H9 (cell line): ENCODE measurements around the gene TTBK1. TPM values are rescaled to one million over a fixed set of nuclear protein-coding genes. Genes with fewer than 3 reads are reported as not detected.

Experiments used
- DNase-seq: peaks from one replicate; pipeline ENCODE4 v3.0.0-alpha.2; 2017
- H2AFZ ChIP-seq: one replicate; pipeline ENCODE4 v1.6.1; 2013; ENCODE audit warnings: mild to moderate bottlenecking, low read length, control low read depth, moderate library complexity
- H2AK5ac ChIP-seq: 2 replicates; pipeline ENCODE4 v1.6.1; 2013; ENCODE audit warnings: low read length, control low read depth, mixed read lengths; ENCODE audit not compliant: insufficient read length
- H2BK120ac ChIP-seq: one replicate; pipeline ENCODE4 v1.6.1; 2013; ENCODE audit warnings: low read depth, mild to moderate bottlenecking, low read length, control low read depth, inconsistent platforms; ENCODE audit not compliant: poor library complexity, severe bottlenecking
- H2BK12ac ChIP-seq: 2 replicates; pipeline ENCODE4 v1.6.1; 2013; ENCODE audit warnings: low read length, control low read depth, mixed read lengths, low read depth; ENCODE audit not compliant: insufficient read length
- H2BK15ac ChIP-seq: 2 replicates; pipeline ENCODE4 v1.6.1; 2013; ENCODE audit warnings: low read depth, low read length, control low read depth
- H2BK20ac ChIP-seq: one replicate; pipeline ENCODE4 v1.6.1; 2013; ENCODE audit warnings: low read depth, mild to moderate bottlenecking, low read length, control low read depth, inconsistent platforms; ENCODE audit not compliant: poor library complexity, severe bottlenecking
- H2BK5ac ChIP-seq: 2 replicates; pipeline ENCODE4 v1.6.1; 2013; ENCODE audit warnings: low read length, control low read depth, mixed read lengths; ENCODE audit not compliant: insufficient read length
- H3K14ac ChIP-seq: 2 replicates; pipeline ENCODE4 v1.6.1; 2013; ENCODE audit warnings: low read length, control low read depth; ENCODE audit not compliant: insufficient read depth
- H3K18ac ChIP-seq: 2 replicates; pipeline ENCODE4 v1.6.1; 2013; ENCODE audit warnings: low read depth, mild to moderate bottlenecking, mixed read lengths, low read length, control low read depth; ENCODE audit not compliant: insufficient read length
- H3K23ac ChIP-seq: 2 replicates; pipeline ENCODE4 v1.6.1; 2013; ENCODE audit warnings: low read length, control low read depth, mixed read lengths, low read depth; ENCODE audit not compliant: insufficient read length
- H3K23me2 ChIP-seq: 2 replicates; pipeline ENCODE4 v1.6.1; 2013; ENCODE audit warnings: low read depth, mild to moderate bottlenecking, mixed read lengths, low read length, control low read depth; ENCODE audit not compliant: insufficient read length, poor library complexity, severe bottlenecking
- H3K27ac ChIP-seq: 2 replicates; pipeline ENCODE4 v1.5.1; 2013; ENCODE audit warnings: low read length, control low read depth, mixed read lengths, low read depth; ENCODE audit not compliant: insufficient read length
- H3K27me3 ChIP-seq: 2 replicates; pipeline ENCODE4 v1.6.1; 2013; ENCODE audit warnings: low read length, control low read depth, inconsistent platforms; ENCODE audit not compliant: insufficient read depth
- H3K4ac ChIP-seq: 2 replicates; pipeline ENCODE4 v1.6.1; 2013; ENCODE audit warnings: low read depth, mild to moderate bottlenecking, control low read depth, inconsistent platforms, low read length, moderate library complexity
- H3K4me1 ChIP-seq: 2 replicates; pipeline ENCODE4 v1.6.1; 2013; ENCODE audit warnings: low read length, control low read depth, inconsistent platforms; ENCODE audit not compliant: insufficient read depth
- H3K4me2 ChIP-seq: 2 replicates; pipeline ENCODE4 v1.6.1; 2013; ENCODE audit warnings: low read length, control low read depth, mixed read lengths; ENCODE audit not compliant: insufficient read length, insufficient read depth
- H3K56ac ChIP-seq: 2 replicates; pipeline ENCODE4 v1.6.1; 2013; ENCODE audit warnings: low read depth, mild to moderate bottlenecking, mixed read lengths, low read length, control low read depth; ENCODE audit not compliant: insufficient read length
- H3K79me1 ChIP-seq: 2 replicates; pipeline ENCODE4 v1.6.1; 2013; ENCODE audit warnings: low read depth, mild to moderate bottlenecking, moderate library complexity, low read length, control low read depth, inconsistent platforms; ENCODE audit not compliant: insufficient read depth, poor library complexity, severe bottlenecking
- H3K79me2 ChIP-seq: 2 replicates; pipeline ENCODE4 v1.6.1; 2013; ENCODE audit warnings: low read length, control low read depth, inconsistent platforms; ENCODE audit not compliant: insufficient read depth
- H3K9ac ChIP-seq: 2 replicates; pipeline ENCODE4 v1.6.1; 2013; ENCODE audit warnings: low read length, control low read depth, mixed read lengths; ENCODE audit not compliant: insufficient read length; ENCODE audit errors: extremely low read depth
- H3K9me3 ChIP-seq: one replicate; pipeline ENCODE4 v1.6.1; 2013; ENCODE audit warnings: low read depth, low read length, inconsistent platforms; ENCODE audit not compliant: control insufficient read depth
- H3T11ph ChIP-seq: one replicate; pipeline ENCODE4 v1.6.1; 2013; ENCODE audit warnings: mild to moderate bottlenecking, low read length, control low read depth, inconsistent platforms
- H4K20me1 ChIP-seq: one replicate; pipeline ENCODE4 v1.6.1; 2013; ENCODE audit not compliant: control insufficient read depth, insufficient read length, insufficient read depth
- H4K5ac ChIP-seq: 2 replicates; pipeline ENCODE4 v1.6.1; 2013; ENCODE audit warnings: low read depth, mild to moderate bottlenecking, mixed read lengths, low read length, control low read depth; ENCODE audit not compliant: insufficient read length
- H4K8ac ChIP-seq: replicated peaks from 2 replicates; pipeline ENCODE4 v1.6.1; 2013; ENCODE audit warnings: low read length, control low read depth, mixed read lengths, low read depth; ENCODE audit not compliant: insufficient read length
- H4K91ac ChIP-seq: 2 replicates; pipeline ENCODE4 v1.6.1; 2013; ENCODE audit warnings: low read depth, mild to moderate bottlenecking, moderate library complexity, mixed read lengths, low read length, control low read depth; ENCODE audit not compliant: insufficient read length
- H3K27ac Mint-ChIP-seq, 3 experiments: 2 replicates in 2 of 3; 3 replicates in 1 of 3; pipeline ENCODE4 v1.8.0; 2020 to 2021; ENCODE audit warnings: mixed read lengths in 3 of 3, mild to moderate bottlenecking in 1 of 3, moderate library complexity in 1 of 3
- H3K27me3 Mint-ChIP-seq: 2 replicates; pipeline ENCODE4 v1.8.0; 2021; ENCODE audit warnings: low read depth, mild to moderate bottlenecking, moderate library complexity, mixed read lengths
- H3K36me3 Mint-ChIP-seq, 3 experiments: 2 replicates in 2 of 3; 3 replicates in 1 of 3; pipeline ENCODE4 v1.8.0; 2020 to 2021; ENCODE audit warnings: low read depth in 3 of 3, mixed read lengths in 3 of 3; ENCODE audit not compliant: insufficient read depth in 1 of 3
- H3K4me1 Mint-ChIP-seq, 2 experiments: 2 replicates each; pipeline ENCODE4 v1.8.0; 2020; ENCODE audit warnings: mixed read lengths in 2 of 2
- H3K4me3 Mint-ChIP-seq, 2 experiments: 2 replicates in 1 of 2; 3 replicates in 1 of 2; pipeline ENCODE4 v1.8.0; 2020 to 2021; ENCODE audit warnings: mild to moderate bottlenecking in 2 of 2, mixed read lengths in 2 of 2, moderate library complexity in 1 of 2
- H3K9me3 Mint-ChIP-seq, 2 experiments: 2 replicates in 1 of 2; 3 replicates in 1 of 2; pipeline ENCODE4 v1.8.0; 2020; ENCODE audit warnings: mild to moderate bottlenecking in 2 of 2, mixed read lengths in 2 of 2, moderate library complexity in 1 of 2
- WGBS: extraction: QIAGEN DNeasy Blood & Tissue Kit; methylation state at CpG from one replicate; pipeline ENCODE4 v1.1.7; 2013; ENCODE audit warnings: missing lambda C conversion rate, low lambda C conversion rate, mixed read lengths; ENCODE audit not compliant: insufficient read length; ENCODE audit errors: extremely low coverage; 5-methylcytosine and 5-hydroxymethylcytosine counted together
- total RNA-seq: library from RNA; stranded (reverse); gene quantifications from 2 replicates; pipeline ENCODE4 v1.2.1, GENCODE V29; 2021
- TF ChIP-seq, protein P1 (sequence below): fragments of 200-600 bp; sonication (generic); conservative IDR thresholded peaks from 3 replicates; pipeline ENCODE4 v1.8.0; 2021; ENCODE audit warnings: antibody characterized with exemption, mild to moderate bottlenecking

The TTBK1 gene
- total RNA-seq, 1 experiment from 2014 or later, result 1.6 TPM

DNA sequence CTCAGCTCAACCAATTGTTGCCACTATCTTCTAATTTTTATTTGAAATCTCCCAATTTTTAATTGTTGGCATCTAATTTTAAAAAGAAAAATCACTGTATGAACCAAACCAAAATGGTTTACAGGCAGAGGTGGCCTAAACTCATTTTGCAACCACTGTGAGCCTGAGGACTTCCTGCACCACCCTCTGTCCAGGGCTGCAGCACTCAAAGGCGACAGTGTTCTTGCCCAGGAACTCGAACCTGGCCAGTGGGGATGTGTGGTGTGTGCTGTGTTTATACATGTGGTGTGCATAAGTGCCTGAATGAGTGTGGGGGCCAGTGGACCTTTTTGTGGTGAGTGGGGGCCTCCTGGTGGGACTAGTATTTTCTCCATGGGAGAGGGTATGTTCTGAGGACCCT lies 30.4 kb downstream of the TTBK1 start:
- Mint-ChIP-seq H3K4me1 (peaks cover 41 to 56% of the 10 kb centered on the region in 2 experiments), H3K4me3 (peak overlapping the region in 1 of 2 experiments; percentile 90; a peak in 1 of 5 replicates), H3K9me3 (no peaks in the 10 kb centered on the region; a peak in 1 of 5 replicates), H3K36me3 (no peaks in the 10 kb centered on the region; a peak in 1 of 7 replicates), H3K27me3 (peaks cover 84% of the 10 kb centered on the region), H3K27ac (no peak overlapping the region)
- Histone ChIP-seq H3K79me2 (no peaks in the 10 kb centered on the region), H2BK12ac (no peak overlapping the region), H4K91ac (no peak overlapping the region), H3K18ac (no peak overlapping the region), H3K4ac (no peak overlapping the region), H4K20me1 (no peaks in the 10 kb centered on the region), H3T11ph (no peak overlapping the region), H3K14ac (no peak overlapping the region), H3K79me1 (no peaks in the 10 kb centered on the region), H3K56ac (no peak overlapping the region), H3K23me2 (peaks cover 12% of the 10 kb centered on the region), H2BK120ac (no peak overlapping the region), H4K5ac (no peak overlapping the region), H2AK5ac (no peak overlapping the region), H2BK5ac (no peak overlapping the region), H3K27me3 (peaks cover 16% of the 10 kb centered on the region), H4K8ac (no peak overlapping the region), H2AFZ (no peak overlapping the region), H3K4me2 (no peak overlapping the region), H2BK15ac (no peak overlapping the region), H3K23ac (no peak overlapping the region), H3K4me1 (peaks cover 2% of the 10 kb centered on the region; the same call in 1 of the 2 replicates), H2BK20ac (no peak overlapping the region), H3K27ac (no peak overlapping the region), H3K9me3 (no peaks in the 10 kb centered on the region), H3K9ac (no peak overlapping the region)
- TF ChIP-seq, protein P1, sequence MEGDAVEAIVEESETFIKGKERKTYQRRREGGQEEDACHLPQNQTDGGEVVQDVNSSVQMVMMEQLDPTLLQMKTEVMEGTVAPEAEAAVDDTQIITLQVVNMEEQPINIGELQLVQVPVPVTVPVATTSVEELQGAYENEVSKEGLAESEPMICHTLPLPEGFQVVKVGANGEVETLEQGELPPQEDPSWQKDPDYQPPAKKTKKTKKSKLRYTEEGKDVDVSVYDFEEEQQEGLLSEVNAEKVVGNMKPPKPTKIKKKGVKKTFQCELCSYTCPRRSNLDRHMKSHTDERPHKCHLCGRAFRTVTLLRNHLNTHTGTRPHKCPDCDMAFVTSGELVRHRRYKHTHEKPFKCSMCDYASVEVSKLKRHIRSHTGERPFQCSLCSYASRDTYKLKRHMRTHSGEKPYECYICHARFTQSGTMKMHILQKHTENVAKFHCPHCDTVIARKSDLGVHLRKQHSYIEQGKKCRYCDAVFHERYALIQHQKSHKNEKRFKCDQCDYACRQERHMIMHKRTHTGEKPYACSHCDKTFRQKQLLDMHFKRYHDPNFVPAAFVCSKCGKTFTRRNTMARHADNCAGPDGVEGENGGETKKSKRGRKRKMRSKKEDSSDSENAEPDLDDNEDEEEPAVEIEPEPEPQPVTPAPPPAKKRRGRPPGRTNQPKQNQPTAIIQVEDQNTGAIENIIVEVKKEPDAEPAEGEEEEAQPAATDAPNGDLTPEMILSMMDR, result no peak
- no peak for DNase-seq
- WGBS, result no CpG with 5 or more reads among the region's 2 CpGs
